SK-N-MC (cell line): Measurements from ENCODE around the gene GTPBP4.

Experiments used
- EZH2 ChIP-seq: fragments of 200-600 bp; sonication (generic); IDR thresholded peaks from one replicate; pipeline ENCODE4 v1.6.1; 2017; ENCODE audit warnings: antibody characterized with exemption
- FOXP2 ChIP-seq: optimal IDR thresholded peaks from 2 replicates; pipeline ENCODE3; 2011; ENCODE audit warnings: mild to moderate bottlenecking, moderate library complexity; ENCODE audit not compliant: insufficient read depth; ENCODE audit errors: extremely low read length, control extremely low read depth
- POLR2AphosphoS5 ChIP-seq: IDR thresholded peaks from 2 replicates; pipeline ENCODE4 v1.6.1; 2012; ENCODE audit warnings: mild to moderate bottlenecking, low read depth, low read length, borderline replicate concordance

DNA sequence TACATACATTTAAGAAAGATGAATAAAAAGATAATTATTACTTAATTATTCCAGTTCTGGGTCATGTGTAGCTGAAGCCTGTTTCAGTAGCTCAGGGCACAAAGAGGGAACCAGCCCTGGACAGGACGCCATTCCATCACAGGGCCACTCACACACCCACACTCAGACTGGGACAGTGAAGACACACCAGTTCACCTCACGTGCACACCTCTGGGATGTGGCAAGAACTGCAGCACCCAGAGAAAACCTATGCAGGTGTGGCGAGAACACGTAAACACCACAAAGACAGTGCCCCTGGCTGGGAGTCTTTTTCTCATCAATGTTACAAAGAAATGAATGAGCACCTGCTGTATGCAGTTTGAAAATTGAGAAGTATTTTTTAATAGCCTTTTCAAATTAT lies 62.3 kb downstream of the GTPBP4 start:
- TF ChIP-seq POLR2AphosphoS5: no peak
- TF ChIP-seq EZH2: no peak
- TF ChIP-seq FOXP2: no peak
